ENCODE data around the gene SBF1.

DNA sequence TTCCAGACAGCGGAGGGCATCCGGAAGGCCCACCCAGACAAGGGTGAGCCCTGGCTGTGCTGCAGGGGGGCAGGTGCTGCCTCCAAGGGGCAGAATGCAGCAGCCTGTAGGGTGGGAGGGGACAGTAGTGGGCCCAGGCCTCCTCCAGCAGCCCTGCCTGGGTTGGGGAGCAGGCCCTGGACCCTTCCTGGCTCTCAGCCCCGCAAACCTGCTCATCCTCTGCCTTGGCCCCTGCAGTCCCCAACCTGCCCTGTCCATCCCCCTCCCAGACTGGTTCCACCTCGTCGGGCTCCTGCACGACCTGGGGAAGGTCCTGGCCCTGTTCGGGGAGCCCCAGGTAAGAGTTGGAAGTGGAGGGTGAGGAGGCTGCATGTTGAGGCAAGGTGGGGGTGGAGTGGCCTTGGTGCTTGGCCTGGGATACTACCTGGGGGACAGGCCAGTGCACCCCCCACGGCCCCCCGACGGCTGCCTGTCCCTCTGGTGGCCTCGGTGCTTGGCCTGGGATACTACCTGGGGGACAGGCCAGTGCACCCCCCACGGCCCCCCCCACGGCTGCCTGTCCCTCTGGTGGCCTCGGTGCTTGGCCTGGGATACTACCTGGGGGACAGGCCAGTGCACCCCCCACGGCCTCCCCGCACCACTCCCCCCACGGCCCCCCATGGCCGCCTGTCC is 13.3 kb upstream of the SBF1 start:
- no peak for TF ChIP-seq POLR2A (IDR thresholded peaks at IDR 0.05)
- TF ChIP-seq, protein P1, sequence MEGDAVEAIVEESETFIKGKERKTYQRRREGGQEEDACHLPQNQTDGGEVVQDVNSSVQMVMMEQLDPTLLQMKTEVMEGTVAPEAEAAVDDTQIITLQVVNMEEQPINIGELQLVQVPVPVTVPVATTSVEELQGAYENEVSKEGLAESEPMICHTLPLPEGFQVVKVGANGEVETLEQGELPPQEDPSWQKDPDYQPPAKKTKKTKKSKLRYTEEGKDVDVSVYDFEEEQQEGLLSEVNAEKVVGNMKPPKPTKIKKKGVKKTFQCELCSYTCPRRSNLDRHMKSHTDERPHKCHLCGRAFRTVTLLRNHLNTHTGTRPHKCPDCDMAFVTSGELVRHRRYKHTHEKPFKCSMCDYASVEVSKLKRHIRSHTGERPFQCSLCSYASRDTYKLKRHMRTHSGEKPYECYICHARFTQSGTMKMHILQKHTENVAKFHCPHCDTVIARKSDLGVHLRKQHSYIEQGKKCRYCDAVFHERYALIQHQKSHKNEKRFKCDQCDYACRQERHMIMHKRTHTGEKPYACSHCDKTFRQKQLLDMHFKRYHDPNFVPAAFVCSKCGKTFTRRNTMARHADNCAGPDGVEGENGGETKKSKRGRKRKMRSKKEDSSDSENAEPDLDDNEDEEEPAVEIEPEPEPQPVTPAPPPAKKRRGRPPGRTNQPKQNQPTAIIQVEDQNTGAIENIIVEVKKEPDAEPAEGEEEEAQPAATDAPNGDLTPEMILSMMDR (IDR thresholded peaks at IDR 0.05): no peak
- TF ChIP-seq POLR2AphosphoS5 (IDR thresholded peaks at IDR 0.05): no peak
